Measurements from ENCODE around the gene AGO3. TPM values are rescaled to one million over a fixed set of nuclear protein-coding genes. Genes with fewer than 3 reads are reported as not detected.

AGO3 gene
- total and polyA plus RNA-seq, 2 experiments from 2014 or later: 19.2 to 27.3 TPM

- H3K79me2 ChIP-seq (replicated peaks; ENCODE audit: insufficient read depth): no peaks in the 10 kb centered on the region
- DNase-seq (ENCODE audit: low spot score) (no peak), ATAC-seq (no peak)
- no peaks in the 10 kb centered on the region for H3K4me1 ChIP-seq (ENCODE audit: insufficient read depth)
- TF ChIP-seq CREB1 (CRISPR knock-in tag; IDR thresholded peaks at IDR 0.05; ENCODE audit: low read depth): no peak
- TF ChIP-seq EZH2phosphoT487 (IDR thresholded peaks at IDR 0.05; ENCODE audit: unreplicated experiment): no peak
- no peak for TF ChIP-seq ZNF114 (CRISPR knock-in tag; IDR thresholded peaks at IDR 0.05)
- no peak for TF ChIP-seq ETS1 (IDR thresholded peaks at IDR 0.05)
- no peak for TF ChIP-seq STAT1 (IDR thresholded peaks at IDR 0.05; ENCODE audit: unreplicated experiment)
- TF ChIP-seq CTCF (conservative IDR thresholded peaks at IDR 0.05; ENCODE audit: low read depth in 2 of 2): no peak
- no peak for TF ChIP-seq EZH2 (IDR thresholded peaks at IDR 0.05; ENCODE audit: low read depth, unreplicated experiment)
- TF ChIP-seq ZNF331 (CRISPR knock-in tag; IDR thresholded peaks at IDR 0.05; ENCODE audit: low read depth): no peak
- TF ChIP-seq REST (IDR thresholded peaks at IDR 0.05; ENCODE audit: unreplicated experiment): no peak
- TF ChIP-seq POLR2AphosphoS5 (IDR thresholded peaks at IDR 0.05; ENCODE audit: low read depth): no peak
- H3K9me3 Mint-ChIP-seq: no peaks in the 10 kb centered on the region
- H4K20me1 ChIP-seq (replicated peaks; ENCODE audit: insufficient read depth): no peaks in the 10 kb centered on the region
- H3K27me3 Mint-ChIP-seq (ENCODE audit: insufficient read depth, low read depth, poor library complexity): peaks cover 4% of the 10 kb centered on the region
- no peak overlapping the region for H2AFZ ChIP-seq
- H3K4me3 Mint-ChIP-seq: no peak overlapping the region
- H3K4me3 ChIP-seq: no peak overlapping the region
- no peaks in the 10 kb centered on the region; the same call in 2 of the 3 replicates for H3K36me3 Mint-ChIP-seq (ENCODE audit: low read depth)
- no peaks in the 10 kb centered on the region for H3F3A ChIP-seq (replicated peaks; ENCODE audit: low read depth)
- H3K36me3 ChIP-seq (ENCODE audit: insufficient read depth): no peaks in the 10 kb centered on the region
- no peak overlapping the region for H3K4me2 ChIP-seq
- H3K9me2 ChIP-seq (ENCODE audit: insufficient read depth): no peaks in the 10 kb centered on the region
- H3K4me1 Mint-ChIP-seq: peaks cover 6% of the 10 kb centered on the region
- H3K27ac Mint-ChIP-seq: no peak overlapping the region
- no peaks in the 10 kb centered on the region for H3K27me3 ChIP-seq (ENCODE audit: insufficient read depth)
- H3K27ac ChIP-seq (ENCODE audit: low read depth): no peak overlapping the region
Measured at GRCh38 chr1:36115931-36116330, 185.0 kb downstream of the AGO3 start.
